ENCODE measurements around the gene RPL31.

Gene RPL31

DNA sequence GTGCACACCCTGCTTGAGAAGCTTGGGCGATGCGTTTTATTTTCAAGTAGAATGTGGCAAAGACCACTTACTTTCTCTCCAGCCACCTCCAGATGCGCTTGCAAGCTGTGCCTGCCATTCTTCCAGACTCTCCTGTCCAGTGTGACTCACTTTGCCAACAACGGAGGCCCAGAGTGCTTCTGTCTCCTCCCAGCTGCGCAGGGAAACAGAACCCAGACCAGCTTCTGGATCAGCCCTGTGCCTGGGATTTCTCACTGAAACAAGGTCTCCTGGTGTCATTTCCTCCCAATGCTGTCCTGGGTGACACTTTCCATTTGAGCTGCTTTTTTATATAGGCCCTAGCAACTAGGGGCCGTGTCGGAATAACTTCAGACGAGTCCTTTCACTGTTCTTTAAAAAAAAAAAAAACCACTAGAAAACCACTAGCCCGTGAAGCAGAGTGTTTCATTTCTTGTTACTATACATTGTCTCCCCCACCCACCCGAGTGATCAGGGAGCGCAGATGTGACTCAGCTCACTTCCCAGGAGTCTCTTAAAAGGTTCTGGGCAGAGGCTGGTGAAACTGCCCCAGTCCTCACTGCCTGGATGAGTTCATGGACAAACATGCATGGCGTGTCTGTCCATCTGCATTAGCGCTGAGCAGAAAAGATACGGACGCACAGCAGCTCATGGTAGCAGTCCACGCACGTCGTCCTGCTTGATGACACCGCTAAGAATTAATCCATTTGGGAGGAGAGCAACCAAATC lies 25.3 kb upstream of the RPL31 start:
- Histone ChIP-seq H3K9ac (ENCODE audit: low read depth, low read length) (peak overlapping the region; percentile 72), H3K27me3 (ENCODE audit: control insufficient read depth, insufficient read depth, low read length) (no peaks in the 10 kb centered on the region), H3K4me3 (ENCODE audit: low read length) (peak overlapping the region; percentile 39), H3K36me3 (ENCODE audit: insufficient read depth, low read length) (peaks cover 6% of the 10 kb centered on the region), H3K9me3 (replicated peaks; ENCODE audit: low read length) (no peaks in the 10 kb centered on the region), H3K4me2 (ENCODE audit: low read length) (peak overlapping the region; percentile 71), H3K4me1 (ENCODE audit: control insufficient read depth, insufficient read depth, low read length) (peaks cover 31% of the 10 kb centered on the region)

DNA sequence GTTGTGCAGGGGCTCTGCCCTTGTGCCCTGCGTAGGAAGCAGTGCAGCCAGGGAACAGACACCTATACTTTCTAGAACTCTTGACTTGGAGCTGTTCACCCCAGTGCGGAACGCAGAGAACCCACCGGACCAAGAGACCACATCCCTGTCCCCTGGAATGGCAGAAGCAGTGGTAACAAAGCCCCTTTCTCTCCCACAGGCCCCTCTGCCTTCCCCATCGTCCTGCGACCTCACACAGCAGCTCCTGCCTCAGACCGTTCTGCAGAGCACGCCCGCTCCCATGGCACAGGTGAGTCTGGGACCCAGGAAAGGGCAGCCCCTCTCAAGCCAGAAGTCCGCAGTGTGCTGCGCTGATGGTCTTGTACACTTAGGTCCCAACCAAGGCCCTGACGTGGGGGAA lies 24.6 kb upstream of the RPL31 start:
- Histone ChIP-seq H3K36me3 (ENCODE audit: insufficient read depth, low read length) (peaks cover 13% of the 10 kb centered on the region), H3K9ac (ENCODE audit: low read depth, low read length) (peak overlapping the region; percentile 72)

GRCh38 chr2:100978582-100979191 lies 23.4 kb upstream of the RPL31 start:
- Histone ChIP-seq H3K4me3 (ENCODE audit: low read length) (no peak overlapping the region), H3K36me3 (ENCODE audit: insufficient read depth, low read length) (peaks cover 8% of the 10 kb centered on the region), H3K4me1 (ENCODE audit: control insufficient read depth, insufficient read depth, low read length) (peaks cover 31% of the 10 kb centered on the region), H3K9me3 (replicated peaks; ENCODE audit: low read length) (no peaks in the 10 kb centered on the region), H3K4me2 (ENCODE audit: low read length) (peak overlapping the region; percentile 28), H3K27me3 (ENCODE audit: control insufficient read depth, insufficient read depth, low read length) (no peaks in the 10 kb centered on the region), H3K9ac (ENCODE audit: low read depth, low read length) (peak overlapping the region; percentile 18)

More for the DNA sequence above, 24.6 kb upstream of the RPL31 start:
- Histone ChIP-seq H3K9me3 (replicated peaks; ENCODE audit: low read length) (no peaks in the 10 kb centered on the region), H3K4me1 (ENCODE audit: control insufficient read depth, insufficient read depth, low read length) (peaks cover 31% of the 10 kb centered on the region), H3K4me3 (ENCODE audit: low read length) (peak overlapping the region; percentile 39), H3K4me2 (ENCODE audit: low read length) (peak overlapping the region; percentile 71), H3K27me3 (ENCODE audit: control insufficient read depth, insufficient read depth, low read length) (no peaks in the 10 kb centered on the region)

DNA sequence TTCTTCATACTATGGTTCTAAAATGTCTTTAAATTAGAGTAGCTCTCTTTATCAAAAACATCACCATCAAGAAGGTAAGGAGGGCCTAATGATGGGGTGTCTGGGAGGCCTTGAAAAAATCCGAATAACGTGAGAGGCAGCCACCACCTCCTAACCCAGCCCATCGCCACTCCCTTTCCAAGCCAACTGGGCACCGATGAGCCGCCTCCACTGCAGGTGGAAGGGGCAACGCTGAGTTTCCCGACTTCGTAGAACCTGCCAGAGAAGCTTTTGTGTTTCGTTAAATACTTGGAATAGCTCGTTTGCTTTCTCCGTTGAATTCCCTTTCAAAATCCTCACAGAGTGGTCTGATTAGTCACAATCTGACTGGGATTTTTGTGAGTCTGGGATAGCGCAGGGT lies 22.0 kb upstream of the RPL31 start:
- H3K9ac ChIP-seq (ENCODE audit: low read depth, low read length) = no peak overlapping the region
- H3K4me3 ChIP-seq (ENCODE audit: low read length) = no peak overlapping the region
- H3K27me3 ChIP-seq (ENCODE audit: control insufficient read depth, insufficient read depth, low read length) = no peaks in the 10 kb centered on the region
- peaks cover 31% of the 10 kb centered on the region for H3K4me1 ChIP-seq (ENCODE audit: control insufficient read depth, insufficient read depth, low read length)
- peaks cover 9% of the 10 kb centered on the region for H3K36me3 ChIP-seq (ENCODE audit: insufficient read depth, low read length)
- no peaks in the 10 kb centered on the region for H3K9me3 ChIP-seq (replicated peaks; ENCODE audit: low read length)
- no peak overlapping the region for H3K4me2 ChIP-seq (ENCODE audit: low read length)

- H3K9ac ChIP-seq (ENCODE audit: low read depth, low read length) = no peak overlapping the region
- H3K4me3 ChIP-seq (ENCODE audit: low read length) = no peak overlapping the region
- H3K36me3 ChIP-seq (ENCODE audit: insufficient read depth, low read length) = peaks cover 12% of the 10 kb centered on the region
- H3K9me3 ChIP-seq (replicated peaks; ENCODE audit: low read length) = no peaks in the 10 kb centered on the region
- H3K27me3 ChIP-seq (ENCODE audit: control insufficient read depth, insufficient read depth, low read length) = no peaks in the 10 kb centered on the region
- H3K4me1 ChIP-seq (ENCODE audit: control insufficient read depth, insufficient read depth, low read length) = peaks cover 28% of the 10 kb centered on the region
- no peak overlapping the region for H3K4me2 ChIP-seq (ENCODE audit: low read length)
Observed at GRCh38 chr2:100981011-100981410, 21.1 kb upstream of the RPL31 start.

DNA sequence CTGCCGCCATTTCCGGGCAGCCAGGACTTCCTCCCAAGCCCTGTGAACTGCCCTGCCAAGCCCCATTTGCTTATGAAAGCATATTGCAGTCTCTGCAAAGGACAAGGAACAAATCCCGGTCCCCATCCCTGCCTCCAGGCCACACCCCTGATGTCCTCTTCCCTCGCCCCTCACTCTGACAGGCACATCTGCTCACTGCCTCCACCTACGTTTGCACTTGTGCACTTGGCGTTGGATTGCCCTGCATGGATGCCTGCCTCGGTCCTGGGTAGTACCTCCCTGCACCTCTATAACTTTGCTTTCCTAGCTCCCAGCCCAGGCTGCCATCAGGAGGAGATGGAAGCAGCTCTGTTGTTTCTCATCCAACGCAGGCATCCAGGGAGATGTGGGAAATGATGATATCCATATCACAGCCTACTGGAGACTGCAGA lies 19.6 kb upstream of the RPL31 start:
- H3K36me3 ChIP-seq (ENCODE audit: insufficient read depth, low read length) = peaks cover 12% of the 10 kb centered on the region
- H3K27me3 ChIP-seq (ENCODE audit: control insufficient read depth, insufficient read depth, low read length) = no peaks in the 10 kb centered on the region
- H3K9ac ChIP-seq (ENCODE audit: low read depth, low read length) = no peak overlapping the region
- H3K4me1 ChIP-seq (ENCODE audit: control insufficient read depth, insufficient read depth, low read length) = peaks cover 13% of the 10 kb centered on the region
- H3K4me3 ChIP-seq (ENCODE audit: low read length) = no peak overlapping the region
- no peak overlapping the region for H3K4me2 ChIP-seq (ENCODE audit: low read length)
- no peaks in the 10 kb centered on the region for H3K9me3 ChIP-seq (replicated peaks; ENCODE audit: low read length)

- Histone ChIP-seq H3K27me3 (ENCODE audit: control insufficient read depth, insufficient read depth, low read length) (no peaks in the 10 kb centered on the region), H3K4me3 (ENCODE audit: low read length) (no peak overlapping the region), H3K9ac (ENCODE audit: low read depth, low read length) (no peak overlapping the region), H3K9me3 (replicated peaks; ENCODE audit: low read length) (no peaks in the 10 kb centered on the region), H3K4me1 (ENCODE audit: control insufficient read depth, insufficient read depth, low read length) (peaks cover 7% of the 10 kb centered on the region), H3K4me2 (ENCODE audit: low read length) (no peak overlapping the region), H3K36me3 (ENCODE audit: insufficient read depth, low read length) (peaks cover 12% of the 10 kb centered on the region)
Observed at GRCh38 chr2:100983201-100983600, 18.9 kb upstream of the RPL31 start.

- Histone ChIP-seq H3K27me3 (ENCODE audit: control insufficient read depth, insufficient read depth, low read length) (no peaks in the 10 kb centered on the region), H3K4me2 (ENCODE audit: low read length) (no peak overlapping the region), H3K9me3 (replicated peaks; ENCODE audit: low read length) (no peaks in the 10 kb centered on the region), H3K36me3 (ENCODE audit: insufficient read depth, low read length) (peaks cover 12% of the 10 kb centered on the region), H3K9ac (ENCODE audit: low read depth, low read length) (no peak overlapping the region), H3K4me3 (ENCODE audit: low read length) (no peak overlapping the region), H3K4me1 (ENCODE audit: control insufficient read depth, insufficient read depth, low read length) (peaks cover 3% of the 10 kb centered on the region)
Observed at GRCh38 chr2:100983684-100984310, 18.3 kb upstream of the RPL31 start.

GRCh38 chr2:100984892-100985307 lies 17.2 kb upstream of the RPL31 start:
- Histone ChIP-seq H3K9me3 (replicated peaks; ENCODE audit: low read length) (no peaks in the 10 kb centered on the region), H3K27me3 (ENCODE audit: control insufficient read depth, insufficient read depth, low read length) (no peaks in the 10 kb centered on the region), H3K36me3 (ENCODE audit: insufficient read depth, low read length) (peaks cover 12% of the 10 kb centered on the region), H3K4me2 (ENCODE audit: low read length) (no peak overlapping the region), H3K4me3 (ENCODE audit: low read length) (no peak overlapping the region), H3K9ac (ENCODE audit: low read depth, low read length) (no peak overlapping the region), H3K4me1 (ENCODE audit: control insufficient read depth, insufficient read depth, low read length) (no peaks in the 10 kb centered on the region)

DNA sequence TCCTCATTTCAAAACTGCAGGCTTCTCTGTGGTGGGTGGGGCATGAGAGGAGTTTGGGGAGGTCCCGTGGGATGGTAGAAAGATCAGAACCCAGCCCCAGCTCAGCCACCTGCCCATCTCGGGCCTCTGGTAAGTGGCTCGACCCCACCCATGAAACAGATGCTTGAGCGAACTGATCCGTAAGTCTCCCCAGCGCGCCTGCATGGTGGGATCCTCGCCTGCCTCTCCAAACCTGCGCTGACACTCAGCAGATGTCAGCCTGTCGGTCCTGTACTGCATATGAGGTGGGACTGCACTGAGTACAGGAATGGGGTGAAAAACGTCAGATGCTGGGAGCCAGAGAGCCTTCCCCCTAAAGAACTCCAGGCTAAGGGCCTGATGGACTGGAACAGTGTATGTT lies 15.9 kb upstream of the RPL31 start:
- Histone ChIP-seq H3K36me3 (ENCODE audit: insufficient read depth, low read length) (peaks cover 14% of the 10 kb centered on the region), H3K4me2 (ENCODE audit: low read length) (no peak overlapping the region), H3K9ac (ENCODE audit: low read depth, low read length) (no peak overlapping the region), H3K4me1 (ENCODE audit: control insufficient read depth, insufficient read depth, low read length) (no peaks in the 10 kb centered on the region), H3K4me3 (ENCODE audit: low read length) (no peak overlapping the region), H3K9me3 (replicated peaks; ENCODE audit: low read length) (no peaks in the 10 kb centered on the region), H3K27me3 (ENCODE audit: control insufficient read depth, insufficient read depth, low read length) (no peaks in the 10 kb centered on the region)

GRCh38 chr2:100987536-100987935 lies 14.6 kb upstream of the RPL31 start:
- Histone ChIP-seq H3K4me3 (ENCODE audit: low read length) (no peak overlapping the region), H3K4me2 (ENCODE audit: low read length) (no peak overlapping the region), H3K4me1 (ENCODE audit: control insufficient read depth, insufficient read depth, low read length) (no peaks in the 10 kb centered on the region), H3K27me3 (ENCODE audit: control insufficient read depth, insufficient read depth, low read length) (no peaks in the 10 kb centered on the region), H3K9me3 (replicated peaks; ENCODE audit: low read length) (no peaks in the 10 kb centered on the region), H3K36me3 (ENCODE audit: insufficient read depth, low read length) (peaks cover 9% of the 10 kb centered on the region), H3K9ac (ENCODE audit: low read depth, low read length) (no peak overlapping the region)

All from skeletal muscle satellite cell (primary cell).